Naive B cell (primary cell): ENCODE measurements around the gene ETS1. TPM values are rescaled to one million over a fixed set of nuclear protein-coding genes. Genes with fewer than 3 reads are reported as not detected.

Experiments used
- ATAC-seq, 2 donors: fragments of 150-1000 bp; cut with Tn5 transposase; 2 replicates each; pipeline ENCODE4 v1.10.0; 2021; ENCODE audit warnings: low read depth in 2 of 2, mild to moderate bottlenecking in 2 of 2, moderate library complexity in 2 of 2
- DNase-seq: peaks from one replicate; pipeline ENCODE4 v3.0.0; 2022
- H3K27ac Mint-ChIP-seq, 6 donors: one replicate each; pipeline ENCODE4 v1.8.0; 2020 to 2022; ENCODE audit warnings: mild to moderate bottlenecking in 6 of 6, mixed read lengths in 6 of 6, moderate library complexity in 5 of 6, inconsistent platforms in 2 of 6
- H3K27me3 Mint-ChIP-seq, 3 donors: one replicate each; pipeline ENCODE4 v1.8.0; 2021 to 2022; ENCODE audit warnings: mixed read lengths in 3 of 3, mild to moderate bottlenecking in 1 of 3
- H3K36me3 Mint-ChIP-seq, 2 donors: one replicate each; pipeline ENCODE4 v1.8.0; 2020 to 2022; ENCODE audit warnings: mixed read lengths in 2 of 2, inconsistent platforms in 1 of 2, mild to moderate bottlenecking in 1 of 2
- H3K4me1 Mint-ChIP-seq, 3 donors: one replicate each; pipeline ENCODE4 v1.8.0; 2020 to 2022; ENCODE audit warnings: mixed read lengths in 3 of 3, inconsistent platforms in 1 of 3, mild to moderate bottlenecking in 1 of 3, moderate library complexity in 1 of 3
- H3K4me3 Mint-ChIP-seq, 8 donors: one replicate each; pipeline ENCODE4 v1.8.0; 2020 to 2022; ENCODE audit warnings: mild to moderate bottlenecking in 8 of 8, mixed read lengths in 8 of 8, moderate library complexity in 8 of 8, inconsistent platforms in 2 of 8
- H3K9me3 Mint-ChIP-seq, 7 donors: one replicate each; pipeline ENCODE4 v1.8.0; 2020 to 2022; ENCODE audit warnings: mixed read lengths in 7 of 7, mild to moderate bottlenecking in 5 of 7, inconsistent platforms in 2 of 7, moderate library complexity in 1 of 7
- polyA plus RNA-seq, 6 donors: library from polyadenylated mRNA; unstranded; fragments of 300-500 nt; fragmentation: Illumina TruSeq; gene quantifications; one replicate each; pipeline ENCODE4 v1.2.3, GENCODE V29; 2021; ENCODE audit warnings: low read depth in 6 of 6

The ETS1 gene
- polyA plus RNA-seq, 6 donors from 2014 or later, result 205 to 278 (median 247) TPM

DNA sequence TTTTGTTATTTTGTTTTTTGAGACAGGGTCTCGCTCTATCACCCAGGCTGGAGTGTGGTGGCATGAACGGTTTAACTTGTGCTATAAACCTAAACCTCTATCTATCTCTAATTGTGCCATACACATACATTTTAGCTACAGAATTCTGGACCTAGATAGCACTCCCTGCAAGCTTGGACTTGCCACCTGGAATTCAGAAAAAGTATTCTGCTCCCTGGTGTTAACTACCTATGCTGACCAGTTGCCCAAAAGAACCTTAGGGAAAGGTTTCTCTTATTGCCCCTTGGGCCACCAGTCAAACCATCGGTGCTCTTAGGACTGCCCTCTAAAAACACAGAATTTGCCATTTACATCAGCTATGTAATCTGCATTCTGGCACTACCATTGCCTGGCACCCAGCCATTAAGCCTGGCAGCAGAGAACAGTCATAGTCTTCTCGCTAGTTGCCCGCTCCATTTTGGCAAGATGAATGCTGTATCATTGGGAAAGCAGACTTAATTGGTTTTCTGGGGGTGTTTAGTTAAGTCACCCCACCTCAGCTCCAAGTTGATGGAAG lies 55.3 kb downstream of the ETS1 start:
- no peak for ATAC-seq
- Mint-ChIP-seq H3K27ac (no peak overlapping the region), H3K27me3 (no peaks in the 10 kb centered on the region), H3K4me3 (no peak overlapping the region), H3K4me1 (peaks cover 16 to 26% (median 26%) of the 10 kb centered on the region in 3 donors), H3K9me3 (no peaks in the 10 kb centered on the region), H3K36me3 (no peaks in the 10 kb centered on the region)
- no peak for DNase-seq

DNA sequence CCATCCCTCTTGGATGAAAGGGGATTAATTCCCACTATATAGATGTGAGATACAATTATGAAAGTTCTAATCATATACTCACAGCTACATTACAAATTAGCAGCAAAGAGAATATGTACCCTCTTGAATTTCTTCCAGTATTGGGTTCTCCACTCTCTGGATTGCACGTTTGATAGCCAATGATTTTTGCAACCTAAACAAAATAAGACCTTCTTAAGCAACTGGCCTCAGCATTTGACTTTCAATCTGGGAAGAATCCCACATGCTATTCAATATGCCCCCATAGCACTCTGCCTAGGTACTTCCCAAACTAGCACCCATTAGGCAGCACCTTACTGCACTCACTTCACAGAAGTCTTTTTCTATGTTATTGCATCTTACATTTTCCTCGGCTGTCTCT lies 55.8 kb downstream of the ETS1 start:
- Mint-ChIP-seq H3K4me3 (no peak overlapping the region), H3K9me3 (no peaks in the 10 kb centered on the region), H3K27me3 (no peaks in the 10 kb centered on the region), H3K27ac (no peak overlapping the region), H3K36me3 (no peaks in the 10 kb centered on the region), H3K4me1 (peaks cover 19 to 30% (median 26%) of the 10 kb centered on the region in 3 donors)
- ATAC-seq (no peak), DNase-seq (no peak)

DNA sequence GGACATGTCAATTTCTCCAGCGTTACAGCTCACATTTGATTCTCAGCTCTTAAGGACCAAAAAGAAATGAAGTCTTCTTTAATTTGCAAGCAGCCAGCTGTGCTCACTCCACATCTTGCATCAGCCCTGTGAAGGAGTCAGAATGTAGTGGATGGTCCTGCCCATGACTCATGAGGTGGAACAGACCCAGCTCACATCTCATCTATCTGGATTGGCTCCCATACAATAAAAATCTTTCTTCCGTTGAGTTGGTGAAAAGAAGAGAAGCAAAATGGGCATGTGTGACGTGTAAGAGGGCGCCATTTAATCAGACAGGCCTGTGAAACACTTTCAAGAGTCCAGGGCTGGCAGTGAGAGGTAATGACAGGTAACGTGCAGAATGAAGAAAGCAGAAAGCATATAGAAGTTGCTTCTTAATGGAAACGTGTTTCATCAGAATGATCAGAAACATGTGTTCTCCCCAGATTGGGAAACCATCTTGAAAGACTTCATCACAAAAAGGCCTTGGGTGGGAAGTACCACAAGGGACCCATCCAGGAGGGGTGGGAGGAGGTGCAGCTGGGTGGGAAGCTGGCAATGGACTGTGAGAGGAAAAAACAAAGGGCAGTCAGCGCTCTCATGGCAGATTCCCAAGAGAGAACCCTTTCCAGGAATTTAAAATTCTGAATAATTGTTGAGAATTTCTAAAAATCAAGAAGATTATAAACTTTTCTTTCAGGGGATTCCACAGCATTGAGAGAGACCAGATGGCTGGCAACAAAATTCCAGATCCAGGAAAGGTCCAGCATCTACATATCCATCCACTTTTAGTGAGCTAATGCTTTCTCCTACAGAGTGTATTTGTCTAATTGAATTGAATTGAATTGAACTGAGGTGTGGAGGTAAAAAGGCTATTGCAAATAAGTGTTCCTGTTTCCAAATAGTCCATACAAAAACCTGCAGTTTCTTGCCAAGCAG lies 57.0 kb downstream of the ETS1 start:
- H3K36me3 Mint-ChIP-seq, result no peaks in the 10 kb centered on the region
- peak overlapping the region in 1 of 8 donors; percentile 18 for H3K4me3 Mint-ChIP-seq
- no peaks in the 10 kb centered on the region for H3K9me3 Mint-ChIP-seq
- no peaks in the 10 kb centered on the region for H3K27me3 Mint-ChIP-seq
- no peak overlapping the region for H3K27ac Mint-ChIP-seq
- peaks cover 21 to 30% (median 26%) of the 10 kb centered on the region in 3 donors for H3K4me1 Mint-ChIP-seq
- DNase-seq (no peak), ATAC-seq (no peak)

DNA sequence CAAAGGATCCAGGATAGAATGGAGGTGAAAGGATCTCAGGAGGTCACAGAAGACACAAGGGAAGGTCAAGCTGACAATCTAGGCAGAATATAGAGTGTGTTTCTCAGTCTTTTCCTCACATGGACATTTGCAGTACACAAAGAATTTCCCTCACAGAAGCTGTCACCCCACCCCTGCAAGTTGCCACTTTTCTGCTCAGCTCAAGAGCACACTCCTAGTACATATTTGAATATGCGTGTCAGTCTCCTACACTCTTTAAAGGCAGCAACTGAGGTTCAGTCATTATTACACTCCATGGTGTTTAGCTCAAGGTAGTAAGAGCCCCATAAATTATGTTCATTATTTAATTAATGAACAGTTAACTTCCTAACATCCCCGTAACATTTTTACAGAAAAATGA lies 59.1 kb downstream of the ETS1 start:
- Mint-ChIP-seq H3K4me3 (no peak overlapping the region), H3K4me1 (peaks cover 29 to 35% (median 33%) of the 10 kb centered on the region in 3 donors), H3K27ac (no peak overlapping the region), H3K27me3 (no peaks in the 10 kb centered on the region), H3K9me3 (no peaks in the 10 kb centered on the region), H3K36me3 (no peaks in the 10 kb centered on the region)
- no peak for ATAC-seq
- no peak for DNase-seq

DNA sequence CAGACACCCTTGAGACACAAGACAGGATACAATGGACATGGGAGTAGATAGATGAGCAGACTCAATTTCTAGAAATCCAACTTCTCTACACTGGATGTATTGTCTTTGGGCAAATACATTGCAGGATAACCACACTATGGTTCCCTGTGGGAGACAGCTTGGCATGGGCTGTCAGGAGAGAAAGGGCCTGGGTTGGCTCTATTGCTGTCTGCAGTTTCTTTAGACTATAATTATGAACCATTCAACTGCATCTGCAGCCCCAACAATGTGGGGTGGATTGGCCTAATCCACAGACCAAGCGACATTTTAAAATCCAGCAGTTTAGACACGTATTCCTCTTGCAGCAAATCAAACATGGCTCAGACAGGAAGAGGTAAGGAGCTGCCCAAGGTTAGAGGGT lies 60.3 kb downstream of the ETS1 start:
- Mint-ChIP-seq H3K4me1 (peaks cover 35 to 40% (median 36%) of the 10 kb centered on the region in 3 donors), H3K27me3 (no peaks in the 10 kb centered on the region), H3K27ac (peak overlapping the region in 1 of 6 donors; percentile 12), H3K4me3 (no peak overlapping the region), H3K36me3 (peaks cover 0 to 5% of the 10 kb centered on the region in 2 donors), H3K9me3 (no peaks in the 10 kb centered on the region)
- DNase-seq, result no peak
- no peak for ATAC-seq

DNA sequence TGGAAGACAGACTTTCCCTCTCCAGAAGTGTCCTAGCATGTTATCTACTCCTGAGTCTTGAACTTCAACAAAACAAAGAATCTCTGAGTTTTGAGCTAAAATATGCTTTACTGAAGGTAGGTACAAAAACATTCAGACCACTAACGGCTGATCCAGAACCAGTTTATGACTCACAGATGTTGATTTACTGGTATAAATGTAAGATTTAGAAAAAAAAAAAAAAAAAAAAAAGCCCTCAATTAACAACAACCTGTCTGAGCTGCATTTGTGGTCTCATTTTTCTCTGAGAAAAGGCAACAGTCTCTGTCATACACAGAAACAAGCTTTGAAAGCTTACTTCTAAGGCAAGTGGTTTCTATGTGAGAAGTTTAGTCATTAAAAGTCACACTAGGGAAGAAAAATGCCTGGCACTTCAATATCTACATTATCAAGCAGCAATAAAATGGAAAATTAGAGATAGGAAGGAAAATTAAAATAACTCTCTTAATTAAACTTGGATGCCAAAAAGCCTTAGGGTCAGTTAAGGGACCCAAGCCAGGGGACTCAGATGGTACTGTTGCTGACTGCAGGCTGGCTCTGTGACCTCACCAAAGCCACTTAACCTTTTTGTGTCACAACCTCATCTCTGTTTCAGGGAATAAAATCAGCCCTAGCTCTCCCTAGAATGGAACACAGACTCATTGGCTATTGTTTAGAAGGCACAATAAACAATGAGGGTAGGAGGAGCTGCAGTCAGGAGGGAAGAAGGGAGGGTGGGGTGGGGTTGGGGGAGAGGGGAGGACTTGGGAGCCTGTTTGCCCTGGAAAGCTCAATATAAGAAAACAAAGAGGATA lies 61.7 kb downstream of the ETS1 start:
- ATAC-seq (no peak), DNase-seq (no peak)
- Mint-ChIP-seq H3K9me3 (no peaks in the 10 kb centered on the region), H3K27me3 (no peaks in the 10 kb centered on the region), H3K4me3 (no peak overlapping the region), H3K4me1 (peaks cover 40 to 41% (median 40%) of the 10 kb centered on the region in 3 donors), H3K27ac (peak overlapping the region in 2 of 6 donors; percentile 26 to 72), H3K36me3 (peaks cover 6 to 9% of the 10 kb centered on the region in 2 donors)

DNA sequence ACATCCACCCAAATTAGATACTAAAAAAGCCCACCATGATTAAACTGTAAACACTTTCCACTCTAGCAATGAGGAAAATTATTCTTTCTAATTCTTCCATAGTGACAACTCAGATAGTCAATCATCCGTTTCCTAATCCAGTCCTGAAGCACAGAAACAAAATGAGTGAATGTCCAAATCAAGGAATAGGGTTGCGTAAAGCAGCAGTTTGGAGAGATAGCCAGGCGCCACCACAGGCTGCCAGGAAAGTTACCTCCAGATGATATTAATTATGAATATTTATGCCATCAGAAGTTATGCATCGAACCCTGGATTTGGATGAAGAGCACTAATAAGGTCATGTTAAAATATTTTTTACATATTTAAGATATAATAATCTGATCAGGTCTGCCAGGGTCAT lies 63.2 kb downstream of the ETS1 start:
- H3K4me3 Mint-ChIP-seq, result peak overlapping the region in 4 of 8 donors; percentile 1 to 99 (median 44)
- H3K36me3 Mint-ChIP-seq, result peaks cover 9 to 13% of the 10 kb centered on the region in 2 donors
- no peaks in the 10 kb centered on the region for H3K27me3 Mint-ChIP-seq
- H3K27ac Mint-ChIP-seq, result peak overlapping the region in 4 of 6 donors; percentile 67 to 97 (median 96)
- DNase-seq, result no peak
- ATAC-seq, result no peak
- no peaks in the 10 kb centered on the region for H3K9me3 Mint-ChIP-seq
- peaks cover 41 to 48% (median 45%) of the 10 kb centered on the region in 3 donors for H3K4me1 Mint-ChIP-seq

DNA sequence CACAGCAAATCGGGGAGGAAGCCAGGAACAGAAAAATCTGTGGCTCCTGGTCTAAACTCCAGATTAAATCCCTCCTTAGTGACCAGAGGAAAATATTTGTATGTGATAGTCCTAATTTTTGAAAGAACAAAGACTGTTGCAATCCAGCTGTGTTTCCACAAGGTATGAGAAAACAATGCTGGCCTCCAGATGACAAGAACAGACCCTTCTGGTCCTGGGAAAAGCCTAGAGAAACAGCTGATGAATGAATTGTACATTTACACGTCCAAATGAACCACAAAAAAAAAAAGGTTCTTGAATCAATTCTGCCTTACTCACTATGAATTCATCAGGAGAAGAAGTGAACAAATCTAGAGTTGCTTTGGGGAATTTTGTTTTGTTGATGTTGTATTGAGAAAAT lies 63.7 kb downstream of the ETS1 start:
- no peak for DNase-seq
- Mint-ChIP-seq H3K9me3 (no peaks in the 10 kb centered on the region), H3K27me3 (no peaks in the 10 kb centered on the region), H3K4me1 (peaks cover 43 to 54% (median 49%) of the 10 kb centered on the region in 3 donors), H3K4me3 (peak overlapping the region in 6 of 8 donors; percentile 1 to 99 (median 95)), H3K36me3 (peaks cover 11 to 13% of the 10 kb centered on the region in 2 donors), H3K27ac (peak overlapping the region; percentile 87 to 97 (median 96))
- ATAC-seq, result no peak

DNA sequence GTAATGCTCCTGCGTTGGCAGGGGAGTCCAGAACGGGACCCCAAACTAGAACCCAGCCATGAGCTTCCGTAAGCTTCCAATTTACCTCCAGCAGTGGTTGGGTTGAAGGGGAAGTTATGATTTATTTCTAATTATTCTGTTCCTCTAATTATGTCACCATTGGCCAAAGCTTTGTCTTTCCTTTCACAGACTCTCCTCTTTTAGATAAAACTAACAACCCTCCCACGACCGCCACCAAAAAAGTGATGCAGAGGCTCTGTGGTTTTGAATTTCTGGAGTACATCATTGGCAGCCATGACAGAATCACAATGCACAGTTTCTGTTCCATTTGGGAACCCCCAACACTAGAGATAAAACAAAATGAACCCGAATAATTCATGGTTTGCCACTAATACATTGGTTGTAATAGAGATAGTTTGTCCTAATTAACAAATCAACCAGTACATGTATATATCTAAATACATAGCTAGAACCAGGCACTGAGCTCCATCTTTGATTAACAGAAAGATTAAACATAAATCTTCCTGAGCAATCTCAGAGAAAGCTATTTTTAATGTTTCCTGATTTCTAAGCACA lies 64.3 kb downstream of the ETS1 start:
- H3K9me3 Mint-ChIP-seq, result no peaks in the 10 kb centered on the region
- H3K4me3 Mint-ChIP-seq, result peak overlapping the region; percentile 90 to 99 (median 96)
- no peaks in the 10 kb centered on the region for H3K27me3 Mint-ChIP-seq
- peak overlapping the region; percentile 87 to 97 (median 96) for H3K27ac Mint-ChIP-seq
- DNase-seq (peak; percentile 60), ATAC-seq (peak; percentile 39 to 40)
- peaks cover 43 to 55% (median 51%) of the 10 kb centered on the region in 3 donors for H3K4me1 Mint-ChIP-seq
- H3K36me3 Mint-ChIP-seq, result peaks cover 13 to 17% of the 10 kb centered on the region in 2 donors

DNA sequence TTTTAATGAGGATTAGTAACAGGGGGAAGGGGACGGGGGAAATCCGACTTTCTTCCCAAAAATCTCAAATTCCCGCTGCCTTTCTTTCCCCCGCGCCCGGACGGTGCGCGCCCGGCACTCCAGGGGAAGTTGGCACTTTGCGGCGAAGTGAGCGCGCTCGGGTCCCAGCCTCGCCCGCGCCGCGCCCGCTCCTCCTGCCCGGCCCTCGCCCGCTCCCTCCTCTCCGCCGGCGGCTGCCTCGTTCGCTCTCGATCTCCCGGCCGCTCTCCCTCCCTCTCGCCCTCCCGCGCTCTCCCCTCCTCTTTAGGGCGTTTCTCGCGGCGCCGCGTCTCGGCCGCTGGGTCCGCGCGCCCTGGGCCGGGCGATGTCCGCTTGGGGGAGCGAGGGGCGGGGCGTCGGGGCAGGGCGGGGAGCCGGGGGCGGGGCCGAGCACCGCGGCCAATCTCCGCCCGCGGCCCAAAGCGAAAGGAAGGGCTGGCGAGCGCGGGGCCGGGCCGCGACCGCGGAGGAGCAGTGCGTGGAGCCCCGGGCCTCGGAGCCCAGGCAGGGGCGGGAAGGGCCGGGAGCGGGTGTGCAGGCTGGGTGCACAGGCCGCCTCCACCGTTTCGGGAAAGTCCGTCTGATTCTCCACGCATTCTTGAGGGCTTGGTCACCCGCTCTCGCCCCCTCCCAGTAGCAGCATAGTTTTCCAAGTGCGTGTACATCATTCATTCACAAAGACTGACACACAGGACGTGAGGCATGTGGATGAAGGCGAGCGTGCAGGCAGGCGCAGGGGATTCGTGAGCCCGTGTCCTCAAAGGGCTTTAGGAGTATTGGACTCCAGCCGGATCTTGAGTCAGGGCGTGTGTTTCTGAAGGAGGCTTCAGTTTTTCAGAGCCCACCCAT lies 65.1 kb downstream of the ETS1 start:
- Mint-ChIP-seq H3K4me1 (peaks cover 44 to 55% (median 51%) of the 10 kb centered on the region in 3 donors), H3K4me3 (peak overlapping the region; percentile 90 to 99 (median 96))

DNA sequence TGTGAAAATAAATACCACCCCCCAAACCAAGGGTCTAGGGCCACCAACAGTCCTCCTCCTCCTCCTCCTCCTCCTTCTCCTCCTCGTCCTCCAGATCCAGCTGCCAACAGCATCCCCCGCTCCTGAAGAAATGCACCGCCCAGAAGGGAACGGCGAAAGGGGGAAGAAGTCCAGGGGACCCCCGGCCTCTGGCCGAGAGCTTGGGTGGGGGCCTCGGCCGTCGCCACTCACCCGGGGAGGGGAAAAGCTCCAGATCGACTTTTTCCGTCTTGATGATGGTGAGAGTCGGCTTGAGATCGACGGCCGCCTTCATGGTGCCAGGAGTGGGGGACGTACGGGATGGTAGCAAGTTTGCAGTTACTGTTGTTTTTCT lies 65.7 kb downstream of the ETS1 start:
- peak overlapping the region; percentile 87 to 97 (median 96) for H3K27ac Mint-ChIP-seq
- no peaks in the 10 kb centered on the region for H3K27me3 Mint-ChIP-seq
- peak; percentile 6 to 11 for ATAC-seq
- H3K4me3 Mint-ChIP-seq, result peak overlapping the region; percentile 90 to 99 (median 96)
- H3K36me3 Mint-ChIP-seq, result peaks cover 13 to 27% of the 10 kb centered on the region in 2 donors
- H3K4me1 Mint-ChIP-seq, result peaks cover 49 to 56% (median 52%) of the 10 kb centered on the region in 3 donors
- H3K9me3 Mint-ChIP-seq, result no peaks in the 10 kb centered on the region
- no peak for DNase-seq

More for the DNA sequence above, 65.1 kb downstream of the ETS1 start:
- Mint-ChIP-seq H3K27ac (peak overlapping the region; percentile 87 to 97 (median 96)), H3K36me3 (peaks cover 13 to 21% of the 10 kb centered on the region in 2 donors), H3K9me3 (no peaks in the 10 kb centered on the region), H3K27me3 (no peaks in the 10 kb centered on the region)
- DNase-seq, result peak; percentile 88
- ATAC-seq, result peak; percentile 83 to 84
